ENCODE measurements around the gene C10orf71. TPM values are rescaled to one million over a fixed set of nuclear protein-coding genes. Genes with fewer than 3 reads are reported as not detected.

C10orf71 gene
- total and polyA plus RNA-seq, 2 donors (not counting 1 experiment from before 2014, with no cell fraction given), result not detected

GRCh38 chr10:49356944-49357343, 58.0 kb downstream of the C10orf71 start:
- TF ChIP-seq EZH2 (IDR thresholded peaks at IDR 0.05; ENCODE audit: borderline replicate concordance, insufficient read depth, low read depth, low read length, poor library complexity, severe bottlenecking) (no peak), CTCF (IDR thresholded peaks at IDR 0.05) (no peak)
- H2AFZ ChIP-seq (ENCODE audit: insufficient read depth, low read depth, low read length, poor library complexity, severe bottlenecking), result no peak overlapping the region
- no peaks in the 10 kb centered on the region for H3K9me3 Mint-ChIP-seq (ENCODE audit: insufficient read depth)
- intact Hi-C loops (cut with micrococcal nuclease), result no loop called here
- no peak overlapping the region for H3K27ac ChIP-seq (ENCODE audit: low read length in 2 of 2)
- DNase-seq, result no peak
- POLR2A ChIA-PET, result no interaction called here
- no peaks in the 10 kb centered on the region for H3K79me2 ChIP-seq (ENCODE audit: control insufficient read depth, insufficient read depth, low read length)
- peaks cover 8% of the 10 kb centered on the region for H3K27me3 Mint-ChIP-seq
- peaks cover 0 to 3% (median 0%) of the 10 kb centered on the region in 3 donors for H3K9me3 ChIP-seq (ENCODE audit: control extremely low read depth in 1 of 3, control insufficient read depth in 2 of 3, insufficient read depth in 1 of 3, low read length in 2 of 3)
- H3K4me3 ChIP-seq (ENCODE audit: control extremely low read depth in 1 of 5, extremely low read depth in 1 of 5, insufficient read depth in 1 of 5, low read depth in 2 of 5, low read length in 4 of 5), result no peak overlapping the region
- ATAC-seq (ENCODE audit: low read depth), result no peak
- H3K27ac Mint-ChIP-seq, result no peak overlapping the region
- no peak overlapping the region for H3K4me3 Mint-ChIP-seq
- no peaks in the 10 kb centered on the region for H4K20me1 ChIP-seq (ENCODE audit: control insufficient read depth, insufficient read depth, low read length, poor library complexity, severe bottlenecking)
- no CpG with 5 or more reads among the region's 1 CpG for WGBS (ENCODE audit: insufficient coverage)
- peaks cover 0 to 2% (median 0%) of the 10 kb centered on the region in 4 experiments for H3K27me3 ChIP-seq (replicated peaks in 1 of 4; ENCODE audit: control extremely low read depth in 1 of 4, control insufficient read depth in 3 of 4, insufficient read depth in 4 of 4, low read length in 3 of 4)
- H3K4me1 Mint-ChIP-seq, result peaks cover under 1% of the 10 kb centered on the region
- no peak overlapping the region for H3K4me2 ChIP-seq (replicated peaks; ENCODE audit: low read depth, low read length, poor library complexity, severe bottlenecking)
- CTCF ChIA-PET, result no interaction called here
- peaks cover 0 to 2% of the 10 kb centered on the region in 2 donors for H3K4me1 ChIP-seq (ENCODE audit: control insufficient read depth in 2 of 2, insufficient read depth in 2 of 2, low read length in 2 of 2)
- H3K36me3 ChIP-seq (replicated peaks in 1 of 2; ENCODE audit: control extremely low read depth in 1 of 2, control insufficient read depth in 1 of 2, extremely low read depth in 1 of 2, insufficient read depth in 2 of 2, low read length in 1 of 2), result no peaks in the 10 kb centered on the region
- no peak overlapping the region for H3K9ac ChIP-seq (ENCODE audit: low read length)

GRCh38 chr10:49357910-49358309, 58.9 kb downstream of the C10orf71 start:
- intact Hi-C loops (cut with micrococcal nuclease), result no loop called here
- Mint-ChIP-seq H3K27ac (no peak overlapping the region), H3K4me3 (no peak overlapping the region), H3K4me1 (peaks cover 10% of the 10 kb centered on the region), H3K27me3 (peaks cover 8% of the 10 kb centered on the region), H3K9me3 (ENCODE audit: insufficient read depth) (no peaks in the 10 kb centered on the region)
- H2AFZ ChIP-seq (ENCODE audit: insufficient read depth, low read depth, low read length, poor library complexity, severe bottlenecking), result no peak overlapping the region
- H3K9me3 ChIP-seq (ENCODE audit: control extremely low read depth in 1 of 3, control insufficient read depth in 2 of 3, insufficient read depth in 1 of 3, low read length in 2 of 3), result peaks cover 0 to 3% (median 0%) of the 10 kb centered on the region in 3 donors
- DNase-seq (no peak), ATAC-seq (ENCODE audit: low read depth) (no peak)
- WGBS (ENCODE audit: insufficient coverage), result no CpG with 5 or more reads among the region's 2 CpGs
- ChIA-PET POLR2A (no interaction called here), CTCF (no interaction called here)
- no peaks in the 10 kb centered on the region for H4K20me1 ChIP-seq (ENCODE audit: control insufficient read depth, insufficient read depth, low read length, poor library complexity, severe bottlenecking)
- H3K36me3 ChIP-seq (replicated peaks in 1 of 2; ENCODE audit: control extremely low read depth in 1 of 2, control insufficient read depth in 1 of 2, extremely low read depth in 1 of 2, insufficient read depth in 2 of 2, low read length in 1 of 2), result no peaks in the 10 kb centered on the region
- no peak for TF ChIP-seq EZH2 (IDR thresholded peaks at IDR 0.05; ENCODE audit: borderline replicate concordance, insufficient read depth, low read depth, low read length, poor library complexity, severe bottlenecking)
- no peak for TF ChIP-seq CTCF (IDR thresholded peaks at IDR 0.05)
- no peaks in the 10 kb centered on the region for H3K79me2 ChIP-seq (ENCODE audit: control insufficient read depth, insufficient read depth, low read length)
- H3K4me2 ChIP-seq (replicated peaks; ENCODE audit: low read depth, low read length, poor library complexity, severe bottlenecking), result no peak overlapping the region
- peaks cover 4 to 12% of the 10 kb centered on the region in 2 donors for H3K4me1 ChIP-seq (ENCODE audit: control insufficient read depth in 2 of 2, insufficient read depth in 2 of 2, low read length in 2 of 2)
- no peak overlapping the region for H3K4me3 ChIP-seq (ENCODE audit: control extremely low read depth in 1 of 5, extremely low read depth in 1 of 5, insufficient read depth in 1 of 5, low read depth in 2 of 5, low read length in 4 of 5)
- peaks cover 0 to 2% (median 0%) of the 10 kb centered on the region in 4 experiments for H3K27me3 ChIP-seq (replicated peaks in 1 of 4; ENCODE audit: control extremely low read depth in 1 of 4, control insufficient read depth in 3 of 4, insufficient read depth in 4 of 4, low read length in 3 of 4)
- H3K9ac ChIP-seq (ENCODE audit: low read length), result no peak overlapping the region
- H3K27ac ChIP-seq (ENCODE audit: low read length in 2 of 2), result no peak overlapping the region
